ENCODE results near the gene PRPSAP1. TPM values are rescaled to one million over a fixed set of nuclear protein-coding genes. Genes with fewer than 3 reads are reported as not detected.

Gene PRPSAP1
- total RNA-seq, 1 experiment from 2014 or later = 47.8 TPM

GRCh38 chr17:76384987-76385891, 31.5 kb upstream of the PRPSAP1 start:
- Histone ChIP-seq H3K9me2 (replicated peaks; ENCODE audit: low read length) (no peaks in the 10 kb centered on the region), H3K79me2 (ENCODE audit: low read length) (peaks cover 11% of the 10 kb centered on the region), H2AFZ (ENCODE audit: low read length) (peak overlapping the region; percentile 84), H3F3A (ENCODE audit: low read length, unreplicated experiment) (no peaks in the 10 kb centered on the region), H3K4me2 (ENCODE audit: low read length) (peak overlapping the region; percentile 100), H3K27me3 (ENCODE audit: low read length) (no peaks in the 10 kb centered on the region), H3K4me3 (ENCODE audit: low read length) (peak overlapping the region; percentile 73), H4K20me1 (ENCODE audit: low read length) (no peaks in the 10 kb centered on the region), H3K4me1 (ENCODE audit: insufficient read depth, low read length) (peaks cover 21% of the 10 kb centered on the region), H3K36me3 (ENCODE audit: low read depth, low read length) (no peaks in the 10 kb centered on the region; the same call in 1 of the 2 replicates), H3K9ac (ENCODE audit: low read length) (peak overlapping the region; percentile 84), H3K9me3 (ENCODE audit: low read length) (no peaks in the 10 kb centered on the region), H3K27ac (ENCODE audit: low read length) (peak overlapping the region; percentile 60)
- TF ChIP-seq EZH2 (IDR thresholded peaks at IDR 0.05; ENCODE audit: low read length, unreplicated experiment) (no peak), EZH2phosphoT487 (IDR thresholded peaks at IDR 0.05; ENCODE audit: borderline replicate concordance, low read length) (no peak), CTCF (conservative IDR thresholded peaks at IDR 0.05; ENCODE audit: low read depth, low read length) (no peak)
- BruUV-seq (replicated peaks) = TSS peak; percentile 42
- CTCF ChIA-PET = interaction anchor here (0.5 to 2.4 kb wide), 10 partner anchors 13 to 73 kb away, joined by 3 to 17 read pairs (median 4); partner anchors contain the start of gene PRPSAP1
- DNase-seq (peak; percentile 64), ATAC-seq (peak; percentile 24)
- intact Hi-C loops (cut with micrococcal nuclease) = loop anchor here (1.0 to 5.0 kb wide), 4 partner anchors 9 to 33 kb away; partner anchors contain the start of gene PRPSAP1
- POLR2A ChIA-PET (ENCODE audit: unreplicated experiment) = interaction anchor here (0.6 to 1.7 kb wide), 2 partner anchors 19 to 30 kb away, joined by 8 to 10 read pairs; no protein-coding TSS in a partner anchor

GRCh38 chr17:76384222-76384986, 30.7 kb upstream of the PRPSAP1 start, which contains the start of gene SPHK1:
SPHK1 (plus strand) TSS chr17:76384609; CDS start chr17:76385645, 1,036 bp downstream.
- peak within 1 kb of the TSS; percentile 60 for H3K27ac ChIP-seq (ENCODE audit: low read length)
- intact Hi-C loops (cut with micrococcal nuclease) = no loop called here
- POLR2A ChIA-PET (ENCODE audit: unreplicated experiment) = interaction anchor here (0.6 to 1.7 kb wide), 5 partner anchors 19 to 1511 kb away, joined by 3 to 8 read pairs (median 4); partner anchors contain the start of gene PRPSAP1

More at GRCh38 chr17:76384222-76384986, 30.7 kb upstream of the PRPSAP1 start, which contains the start of gene SPHK1:
- DNase-seq = peak; percentile 89
- Histone ChIP-seq H3K9ac (ENCODE audit: low read length) (peak within 1 kb of the TSS; percentile 84), H3K36me3 (ENCODE audit: low read depth, low read length) (no peaks in the 10 kb centered on the region; the same call in 1 of the 2 replicates), H4K20me1 (ENCODE audit: low read length) (no peaks in the 10 kb centered on the region), H3K4me1 (ENCODE audit: insufficient read depth, low read length) (peaks cover 21% of the 10 kb centered on the region), H3K9me2 (replicated peaks; ENCODE audit: low read length) (no peaks in the 10 kb centered on the region), H3K27me3 (ENCODE audit: low read length) (no peaks in the 10 kb centered on the region), H2AFZ (ENCODE audit: low read length) (peak within 1 kb of the TSS; percentile 84), H3K4me3 (ENCODE audit: low read length) (peak within 1 kb of the TSS; percentile 73), H3K9me3 (ENCODE audit: low read length) (no peaks in the 10 kb centered on the region), H3K4me2 (ENCODE audit: low read length) (peak within 1 kb of the TSS; percentile 100), H3F3A (ENCODE audit: low read length, unreplicated experiment) (no peaks in the 10 kb centered on the region), H3K79me2 (ENCODE audit: low read length) (peaks cover 11% of the 10 kb centered on the region)
- BruUV-seq (replicated peaks) = no TSS peak
- CTCF ChIA-PET = interaction anchor here (0.5 to 2.4 kb wide), 9 partner anchors 14 to 113 kb away, joined by 3 to 17 read pairs (median 4); partner anchors contain the start of gene PRPSAP1
- peak; percentile 68 for ATAC-seq
- TF ChIP-seq CTCF (conservative IDR thresholded peaks at IDR 0.05; ENCODE audit: low read depth, low read length) = no peak
- TF ChIP-seq EZH2phosphoT487 (IDR thresholded peaks at IDR 0.05; ENCODE audit: borderline replicate concordance, low read length) = no peak
- no peak for TF ChIP-seq EZH2 (IDR thresholded peaks at IDR 0.05; ENCODE audit: low read length, unreplicated experiment)

Measured in PC-3 (cell line).